GM20000 (cell line): Measurements from ENCODE around the gene ZNF777.
"Not testable (repeated sequence)": the region's sequence is repeated elsewhere in the genome, so short reads cannot be mapped to it uniquely, and the experiment has no call there.

Experiments used
- DNase-seq: peaks from one replicate; pipeline ENCODE4 v3.0.0; 2012; ENCODE audit warnings: low spot score
- CTCF ChIP-seq: IDR thresholded peaks from 2 replicates; pipeline ENCODE4 v1.5.1; 2012; ENCODE audit warnings: mild to moderate bottlenecking, control low read depth; ENCODE audit errors: extremely low read depth, missing control alignments

ZNF777 gene

DNA sequence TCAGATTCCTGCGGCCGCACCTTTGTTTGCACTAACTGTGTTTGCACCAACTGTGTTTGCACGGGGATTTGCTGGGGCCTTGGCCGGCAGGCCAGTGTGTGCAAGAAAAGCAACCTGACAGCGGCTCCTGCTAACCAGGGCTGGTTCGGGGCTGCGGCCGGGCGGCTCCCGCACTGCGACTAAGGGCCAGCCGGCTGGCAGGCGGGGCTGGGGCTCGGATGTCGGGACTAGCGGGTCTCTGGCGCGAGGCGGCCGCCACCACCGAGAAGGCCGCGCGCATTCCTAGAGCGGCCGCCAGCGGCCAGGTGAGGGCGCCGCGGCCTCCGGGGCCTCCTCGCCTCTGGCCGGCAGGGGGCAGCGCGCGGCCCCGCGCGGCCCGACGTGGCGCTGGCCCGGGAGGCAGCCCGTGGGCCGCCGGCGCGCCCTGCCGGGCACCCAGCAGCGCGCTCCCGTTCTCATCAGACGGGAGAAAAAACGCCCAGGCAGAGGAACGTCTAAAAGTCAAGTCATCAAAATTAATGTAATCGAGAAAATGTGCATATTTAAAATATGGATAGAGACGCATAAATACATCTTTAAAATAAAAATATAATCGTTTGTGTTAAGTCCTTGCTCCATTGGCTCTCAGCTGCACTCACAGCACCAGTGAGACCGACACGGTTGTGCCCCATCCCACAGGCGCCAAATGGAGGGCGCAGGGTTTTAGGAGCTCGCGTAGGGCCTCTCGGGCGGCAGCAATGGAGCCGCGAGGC lies 38.5 kb downstream of the ZNF777 start:
- TF ChIP-seq CTCF, result peak; percentile 98
- peak; percentile 98 for DNase-seq

DNA sequence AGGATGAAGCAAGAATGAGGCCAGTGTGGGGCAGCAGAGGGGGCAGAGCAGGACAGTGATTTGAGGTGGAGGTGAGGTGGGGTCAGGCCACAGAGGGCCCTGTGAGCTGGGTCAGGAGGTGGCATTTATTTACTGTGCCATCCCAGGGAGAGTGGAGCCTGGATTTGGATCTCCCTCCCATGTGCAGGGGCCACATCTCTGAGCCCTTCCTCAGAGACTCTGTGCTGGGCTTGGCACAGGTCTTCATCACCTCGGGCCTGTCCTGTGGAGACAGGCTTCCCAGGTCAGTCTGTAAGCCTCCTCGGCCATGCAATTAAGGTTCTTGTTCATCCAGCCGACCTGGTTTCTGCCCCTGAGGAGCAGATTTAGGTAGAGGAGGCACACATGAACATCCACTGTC lies 40.9 kb downstream of the ZNF777 start:
- no peak for TF ChIP-seq CTCF
- DNase-seq, result no peak

- DNase-seq, result no peak
- no peak for TF ChIP-seq CTCF
These were observed 45.3 kb downstream of the ZNF777 start for GRCh38 chr7:149415391-149416071.

- DNase-seq, result no peak
These were observed 46.0 kb downstream of the ZNF777 start for GRCh38 chr7:149414745-149415390.

GRCh38 chr7:149414171-149414570 lies 46.7 kb downstream of the ZNF777 start:
- no peak for DNase-seq
- TF ChIP-seq CTCF, result no peak

More at GRCh38 chr7:149414745-149415390, 46.0 kb downstream of the ZNF777 start:
- TF ChIP-seq CTCF, result no peak

GRCh38 chr7:149413083-149413482 lies 47.8 kb downstream of the ZNF777 start:
- not testable (repeated sequence) for DNase-seq

DNA sequence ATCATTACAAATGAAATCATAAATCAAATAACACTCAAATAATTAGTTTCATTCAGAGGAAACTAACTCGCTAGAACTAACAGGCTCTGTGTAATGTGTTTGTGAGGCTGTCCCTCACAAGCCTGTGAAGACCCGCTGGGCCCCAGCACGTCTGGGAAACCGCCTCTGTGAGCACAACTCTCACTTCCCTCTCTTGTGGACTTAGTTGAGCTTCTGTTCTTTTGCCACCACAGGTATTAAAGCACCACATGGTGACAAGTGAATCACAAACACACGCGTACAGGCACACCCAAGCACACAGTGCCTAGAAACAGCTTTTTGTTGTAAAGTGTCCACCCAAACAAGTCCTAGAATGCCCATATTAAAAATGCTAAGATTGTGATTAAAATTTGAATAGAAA lies 51.0 kb downstream of the ZNF777 start:
- no peak for TF ChIP-seq CTCF
- peak; percentile 55 for DNase-seq
